Uterus (tissue), 4 donors: ENCODE results near the gene UQCR10. TPM values are rescaled to one million over a fixed set of nuclear protein-coding genes. Genes with fewer than 3 reads are reported as not detected.

Experiments used
- DNase-seq, 2 donors: peaks; one replicate each; pipeline ENCODE4 v3.0.0-alpha.2; 2019 to 2020
- H3K27ac ChIP-seq, 2 donors: fragments of 200-600 bp; sonication (generic); 1 replicate in 1 of 2; 2 replicates in 1 of 2; pipeline ENCODE4 v1.5.1; 2016 to 2018
- H3K27me3 ChIP-seq, 2 donors: fragments of 200-600 bp; sonication (generic); one replicate each; pipeline ENCODE4 v1.5.1; 2018 to 2019; ENCODE audit warnings: control low read depth in 1 of 2
- H3K36me3 ChIP-seq, 2 donors: fragments of 200-600 bp; sonication (generic); one replicate each; pipeline ENCODE4 v1.5.1; 2019; ENCODE audit warnings: control low read depth in 1 of 2
- H3K4me1 ChIP-seq, 2 donors: fragments of 200-600 bp; sonication (generic); one replicate each; pipeline ENCODE4 v1.5.1; 2018 to 2019; ENCODE audit warnings: control low read depth in 1 of 2
- H3K4me3 ChIP-seq, 2 donors: fragments of 200-600 bp; sonication (generic); 1 replicate in 1 of 2; 2 replicates in 1 of 2; pipeline ENCODE4 v1.5.1; 2018 to 2019; ENCODE audit warnings: mild to moderate bottlenecking in 1 of 2
- H3K9me3 ChIP-seq, 2 donors: fragments of 200-600 bp; sonication (generic); one replicate each; pipeline ENCODE4 v1.5.1; 2019; ENCODE audit warnings: control low read depth in 1 of 2
- POLR2A ChIP-seq, 2 donors: fragments of 450-650 bp; IDR thresholded peaks; one replicate each; pipeline ENCODE4 v1.6.1; 2016; ENCODE audit warnings: antibody characterized with exemption in 2 of 2, mild to moderate bottlenecking in 1 of 2, moderate library complexity in 1 of 2
- intact Hi-C: fragments of 100-400 bp; cut with DNase I; formaldehyde crosslinking; loops from one replicate; pipeline ENCODE4 v1.15.1; 2023; ENCODE audit warnings: low total_unique reads
- total RNA-seq, 4 donors: library from RNA; depleted of rRNA in 3 of 4; stranded (reverse); fragments of >200 nt in 3 of 4; gene quantifications; one replicate each; pipeline versions ENCODE4 v1.1.0 to v1.2.4, GENCODE V29; 2014 to 2023
- TF ChIP-seq, protein P1 (sequence below), 4 experiments: fragments of 200-600 bp in 2 of 4; fragments of 450-650 bp in 2 of 4; sonication (generic) in 2 of 4; IDR thresholded peaks; one replicate each; pipeline ENCODE4 v1.5.1; 2016 to 2019; ENCODE audit warnings: antibody characterized with exemption in 4 of 4, mild to moderate bottlenecking in 2 of 4, moderate library complexity in 1 of 4
- donor health status: DM: yes; HTN: yes; CAD: no.

Gene UQCR10
- total RNA-seq, 4 donors from 2014 or later = 6.2 to 49.7 (median 41.7) TPM

DNA sequence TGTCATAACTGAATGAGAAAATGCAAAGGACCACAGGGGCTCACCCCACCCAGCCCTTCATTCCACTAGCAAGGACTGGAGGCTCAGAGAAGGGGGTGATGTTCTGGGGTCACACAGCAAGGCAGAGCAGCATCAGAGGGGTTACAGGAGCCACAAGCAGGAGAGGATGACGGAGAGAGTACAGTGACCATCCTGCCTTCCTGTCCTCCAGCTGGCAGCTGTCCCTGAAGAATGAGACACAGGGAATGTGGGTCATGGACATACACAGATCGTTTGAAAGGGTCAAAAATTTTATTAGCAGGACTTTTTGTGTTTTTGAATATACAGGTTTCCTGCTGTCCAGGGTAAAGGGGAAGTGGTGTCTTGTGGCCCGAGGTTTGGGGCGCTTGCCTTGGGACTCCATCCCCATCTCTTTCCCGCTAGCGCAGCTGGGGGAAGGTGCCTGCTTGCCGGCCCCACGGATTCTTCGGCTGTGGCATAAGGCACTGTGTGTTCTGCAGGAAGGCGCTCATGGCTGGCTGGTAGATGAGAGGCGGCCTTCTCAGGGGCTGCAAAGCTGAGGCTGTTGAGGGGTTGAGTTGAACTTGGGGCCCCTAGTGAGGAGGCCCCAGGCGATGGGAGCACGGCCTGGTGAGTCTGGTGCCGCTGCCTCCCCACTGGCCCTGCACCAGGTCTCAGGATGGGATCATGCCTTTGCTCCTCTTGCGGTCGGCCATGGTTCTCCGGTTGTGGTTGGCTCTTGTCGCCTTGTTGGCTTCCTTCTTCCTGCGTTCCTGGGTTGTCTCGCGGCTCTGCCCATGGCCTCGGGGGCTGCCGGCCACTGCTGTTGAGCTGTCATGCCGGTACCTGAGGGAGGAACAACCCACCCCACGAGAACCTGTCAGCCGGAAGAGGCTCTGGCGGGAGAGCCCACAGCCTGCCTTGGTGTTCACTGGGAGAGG, 21.4 kb downstream of the UQCR10 start:
- H3K27ac ChIP-seq = no peak overlapping the region
- H3K9me3 ChIP-seq = no peaks in the 10 kb centered on the region
- H3K27me3 ChIP-seq = no peaks in the 10 kb centered on the region
- H3K4me1 ChIP-seq = peaks cover 0 to 3% of the 10 kb centered on the region in 2 donors
- H3K4me3 ChIP-seq = no peak overlapping the region
- H3K36me3 ChIP-seq = no peaks in the 10 kb centered on the region
- intact Hi-C loops = no loop called here
- no peak for DNase-seq
- no peak for TF ChIP-seq POLR2A (IDR thresholded peaks at IDR 0.05)
- TF ChIP-seq, protein P1, sequence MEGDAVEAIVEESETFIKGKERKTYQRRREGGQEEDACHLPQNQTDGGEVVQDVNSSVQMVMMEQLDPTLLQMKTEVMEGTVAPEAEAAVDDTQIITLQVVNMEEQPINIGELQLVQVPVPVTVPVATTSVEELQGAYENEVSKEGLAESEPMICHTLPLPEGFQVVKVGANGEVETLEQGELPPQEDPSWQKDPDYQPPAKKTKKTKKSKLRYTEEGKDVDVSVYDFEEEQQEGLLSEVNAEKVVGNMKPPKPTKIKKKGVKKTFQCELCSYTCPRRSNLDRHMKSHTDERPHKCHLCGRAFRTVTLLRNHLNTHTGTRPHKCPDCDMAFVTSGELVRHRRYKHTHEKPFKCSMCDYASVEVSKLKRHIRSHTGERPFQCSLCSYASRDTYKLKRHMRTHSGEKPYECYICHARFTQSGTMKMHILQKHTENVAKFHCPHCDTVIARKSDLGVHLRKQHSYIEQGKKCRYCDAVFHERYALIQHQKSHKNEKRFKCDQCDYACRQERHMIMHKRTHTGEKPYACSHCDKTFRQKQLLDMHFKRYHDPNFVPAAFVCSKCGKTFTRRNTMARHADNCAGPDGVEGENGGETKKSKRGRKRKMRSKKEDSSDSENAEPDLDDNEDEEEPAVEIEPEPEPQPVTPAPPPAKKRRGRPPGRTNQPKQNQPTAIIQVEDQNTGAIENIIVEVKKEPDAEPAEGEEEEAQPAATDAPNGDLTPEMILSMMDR (IDR thresholded peaks at IDR 0.05) = no peak

DNA sequence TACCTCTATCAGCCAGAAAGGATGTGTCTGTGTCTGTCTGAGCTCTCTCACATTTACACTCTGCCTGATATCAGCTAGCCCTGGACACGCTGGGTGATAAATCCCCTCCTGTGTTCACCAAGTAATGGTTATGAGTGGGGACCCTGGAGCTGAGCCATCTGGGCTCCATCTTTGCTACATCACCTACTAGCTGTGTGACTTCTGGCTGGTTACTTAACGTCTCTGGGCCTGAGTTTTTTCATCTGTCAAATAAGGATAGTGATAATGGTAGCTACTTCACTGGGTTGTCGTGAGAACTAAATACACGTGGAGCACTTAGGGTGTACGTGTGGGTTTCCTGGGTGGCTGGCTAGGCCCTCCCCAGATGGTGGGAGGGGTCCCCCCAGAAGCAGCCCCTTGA, 22.9 kb downstream of the UQCR10 start:
- intact Hi-C loops = no loop called here
- no peaks in the 10 kb centered on the region for H3K36me3 ChIP-seq
- no peak for DNase-seq

DNA sequence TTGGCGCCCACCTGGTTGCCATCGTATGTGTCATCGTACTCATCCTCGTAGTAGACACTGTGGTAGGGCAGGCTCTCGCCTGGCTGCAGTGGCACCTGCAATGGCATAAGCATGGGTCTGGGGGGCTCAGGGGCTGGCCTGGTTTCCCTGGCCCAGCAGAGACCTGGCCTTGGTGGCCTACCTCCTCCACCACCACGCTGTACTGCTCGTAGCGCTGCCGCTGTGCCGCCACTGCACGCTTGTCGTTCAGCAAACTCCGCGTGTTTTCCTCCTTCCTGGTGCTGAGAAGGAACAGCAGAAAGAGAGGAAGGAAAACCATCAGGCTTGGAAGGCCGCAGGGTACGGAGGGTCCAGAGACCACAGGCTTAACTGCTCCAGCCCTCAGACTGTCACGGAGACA, 26.2 kb downstream of the UQCR10 start:
- no peaks in the 10 kb centered on the region for H3K36me3 ChIP-seq
- no peak overlapping the region for H3K27ac ChIP-seq
- DNase-seq = no peak
- H3K4me1 ChIP-seq = peaks cover 0 to 4% of the 10 kb centered on the region in 2 donors
- no peaks in the 10 kb centered on the region for H3K27me3 ChIP-seq
- no peak for TF ChIP-seq POLR2A (IDR thresholded peaks at IDR 0.05)
- TF ChIP-seq, protein P1 (IDR thresholded peaks at IDR 0.05) = no peak
- H3K4me3 ChIP-seq = no peak overlapping the region
- intact Hi-C loops = no loop called here
- no peaks in the 10 kb centered on the region for H3K9me3 ChIP-seq

More for the DNA sequence above, 22.9 kb downstream of the UQCR10 start:
- Histone ChIP-seq H3K4me3 (no peak overlapping the region), H3K27ac (no peak overlapping the region), H3K27me3 (no peaks in the 10 kb centered on the region), H3K9me3 (no peaks in the 10 kb centered on the region), H3K4me1 (peaks cover 0 to 1% of the 10 kb centered on the region in 2 donors)
- no peak for TF ChIP-seq POLR2A (IDR thresholded peaks at IDR 0.05)
- TF ChIP-seq, protein P1 (IDR thresholded peaks at IDR 0.05) = no peak

DNA sequence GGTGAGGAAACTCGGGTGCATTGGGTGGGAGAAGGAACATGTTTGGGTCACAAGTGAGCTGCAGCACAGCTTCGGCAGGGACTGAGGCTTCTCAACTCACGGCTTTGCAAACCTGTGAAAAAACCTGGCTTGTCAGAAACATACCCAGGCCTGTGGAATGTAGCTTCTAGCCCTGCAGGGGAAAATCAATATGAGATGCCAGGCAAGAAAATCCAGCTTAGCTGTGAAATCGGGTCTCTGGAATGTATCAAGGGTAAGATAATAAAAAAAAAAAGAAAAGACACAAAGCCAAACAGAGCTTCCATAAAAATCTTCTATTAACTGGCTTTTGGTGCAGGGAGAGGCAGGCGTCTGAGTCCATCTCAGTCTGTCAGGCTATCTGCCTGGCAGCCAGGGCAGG, 28.5 kb downstream of the UQCR10 start:
- Histone ChIP-seq H3K36me3 (no peaks in the 10 kb centered on the region), H3K27ac (no peak overlapping the region), H3K9me3 (no peaks in the 10 kb centered on the region), H3K27me3 (no peaks in the 10 kb centered on the region), H3K4me3 (no peak overlapping the region), H3K4me1 (peaks cover 0 to 11% of the 10 kb centered on the region in 2 donors)
- DNase-seq = no peak
- intact Hi-C loops = no loop called here
- TF ChIP-seq, protein P1 (IDR thresholded peaks at IDR 0.05) = no peak
- no peak for TF ChIP-seq POLR2A (IDR thresholded peaks at IDR 0.05)

DNA sequence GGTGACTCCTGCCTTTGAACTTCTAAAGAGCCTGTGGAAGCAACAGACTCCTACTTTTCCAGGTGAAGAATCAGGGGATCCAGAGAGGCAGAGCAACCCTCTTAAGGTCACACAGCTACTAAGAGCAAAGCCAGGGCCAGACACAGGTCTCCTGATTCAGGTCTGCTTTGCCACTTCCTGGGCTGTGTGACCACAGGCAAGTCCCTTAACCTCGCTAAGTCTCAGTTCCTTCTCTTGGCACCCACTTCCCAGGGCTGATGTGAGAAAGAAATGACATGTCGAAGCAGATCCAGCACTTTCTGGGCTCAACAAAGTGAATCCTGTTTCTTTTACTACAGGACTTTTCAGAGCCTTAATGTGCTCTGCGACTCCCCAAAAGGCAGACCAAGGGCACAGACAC, 30.2 kb downstream of the UQCR10 start:
- no peak overlapping the region for H3K4me3 ChIP-seq
- no peaks in the 10 kb centered on the region for H3K9me3 ChIP-seq
- no peak for TF ChIP-seq POLR2A (IDR thresholded peaks at IDR 0.05)
- TF ChIP-seq, protein P1 (IDR thresholded peaks at IDR 0.05) = no peak
- H3K27ac ChIP-seq = no peak overlapping the region
- DNase-seq = no peak
- intact Hi-C loops = no loop called here
- H3K36me3 ChIP-seq = no peaks in the 10 kb centered on the region
- H3K4me1 ChIP-seq = peaks cover 0 to 11% of the 10 kb centered on the region in 2 donors
- H3K27me3 ChIP-seq = no peaks in the 10 kb centered on the region
